ENCODE data around the gene TPM1. TPM values are rescaled to one million over a fixed set of nuclear protein-coding genes. Genes with fewer than 3 reads are reported as not detected.

TPM1 gene
- total and polyA plus RNA-seq, 10 of the 15 experiments (the other 5 are each of a cell fraction or from before 2014, with no cell fraction given) = 0.43 to 10.0 (median 2.4) TPM

DNA sequence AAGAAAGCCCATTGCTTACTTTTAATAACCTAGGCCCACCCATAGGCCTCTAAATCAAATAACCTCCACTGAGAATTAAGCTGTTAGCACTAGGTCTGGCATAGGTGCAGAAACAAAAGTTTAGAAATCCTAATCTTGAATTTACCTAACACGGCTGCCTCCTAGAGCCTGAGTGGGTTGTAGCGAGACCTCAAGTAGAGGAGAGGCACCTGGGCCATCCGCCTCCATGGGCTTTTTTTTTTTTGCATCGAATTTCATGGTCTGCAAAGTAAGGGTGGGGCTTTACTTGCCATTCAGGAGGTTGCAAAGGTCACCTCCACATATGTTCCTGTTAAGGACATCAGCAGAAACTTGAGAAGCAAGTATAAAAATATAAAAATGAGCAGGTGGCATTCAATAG, 6.6 kb upstream of the TPM1 start (continued):
- TF ChIP-seq, protein P1, sequence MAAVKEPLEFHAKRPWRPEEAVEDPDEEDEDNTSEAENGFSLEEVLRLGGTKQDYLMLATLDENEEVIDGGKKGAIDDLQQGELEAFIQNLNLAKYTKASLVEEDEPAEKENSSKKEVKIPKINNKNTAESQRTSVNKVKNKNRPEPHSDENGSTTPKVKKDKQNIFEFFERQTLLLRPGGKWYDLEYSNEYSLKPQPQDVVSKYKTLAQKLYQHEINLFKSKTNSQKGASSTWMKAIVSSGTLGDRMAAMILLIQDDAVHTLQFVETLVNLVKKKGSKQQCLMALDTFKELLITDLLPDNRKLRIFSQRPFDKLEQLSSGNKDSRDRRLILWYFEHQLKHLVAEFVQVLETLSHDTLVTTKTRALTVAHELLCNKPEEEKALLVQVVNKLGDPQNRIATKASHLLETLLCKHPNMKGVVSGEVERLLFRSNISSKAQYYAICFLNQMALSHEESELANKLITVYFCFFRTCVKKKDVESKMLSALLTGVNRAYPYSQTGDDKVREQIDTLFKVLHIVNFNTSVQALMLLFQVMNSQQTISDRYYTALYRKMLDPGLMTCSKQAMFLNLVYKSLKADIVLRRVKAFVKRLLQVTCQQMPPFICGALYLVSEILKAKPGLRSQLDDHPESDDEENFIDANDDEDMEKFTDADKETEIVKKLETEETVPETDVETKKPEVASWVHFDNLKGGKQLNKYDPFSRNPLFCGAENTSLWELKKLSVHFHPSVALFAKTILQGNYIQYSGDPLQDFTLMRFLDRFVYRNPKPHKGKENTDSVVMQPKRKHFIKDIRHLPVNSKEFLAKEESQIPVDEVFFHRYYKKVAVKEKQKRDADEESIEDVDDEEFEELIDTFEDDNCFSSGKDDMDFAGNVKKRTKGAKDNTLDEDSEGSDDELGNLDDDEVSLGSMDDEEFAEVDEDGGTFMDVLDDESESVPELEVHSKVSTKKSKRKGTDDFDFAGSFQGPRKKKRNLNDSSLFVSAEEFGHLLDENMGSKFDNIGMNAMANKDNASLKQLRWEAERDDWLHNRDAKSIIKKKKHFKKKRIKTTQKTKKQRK (IDR thresholded peaks at IDR 0.05; ENCODE audit: low read depth, low read length) = no peak
- TF ChIP-seq NRF1 (conservative IDR thresholded peaks at IDR 0.05; ENCODE audit: low read depth, low read length) = no peak

- Histone ChIP-seq H3K36me3 (ENCODE audit: control insufficient read depth in 2 of 2, insufficient read depth in 2 of 2, low read length in 1 of 2) (no peaks in the 10 kb centered on the region), H3K79me2 (ENCODE audit: control insufficient read depth, insufficient read depth, low read length) (no peaks in the 10 kb centered on the region), H2AFZ (ENCODE audit: control insufficient read depth, low read depth, low read length) (no peak overlapping the region), H3K9me3 (replicated peaks; ENCODE audit: control insufficient read depth, insufficient read depth, low read length) (no peaks in the 10 kb centered on the region), H3K4me3 (no peak overlapping the region), H4K20me1 (ENCODE audit: control insufficient read depth, insufficient read depth) (no peaks in the 10 kb centered on the region), H3K4me1 (ENCODE audit: control insufficient read depth, insufficient read depth, low read length) (no peaks in the 10 kb centered on the region), H3K27ac (ENCODE audit: control insufficient read depth, insufficient read depth) (no peak overlapping the region), H3K4me2 (ENCODE audit: control insufficient read depth, insufficient read depth) (no peak overlapping the region), H3K27me3 (replicated peaks in 1 of 2; ENCODE audit: control insufficient read depth in 2 of 2, insufficient read depth in 2 of 2, low read length in 1 of 2) (peaks cover 6 to 8% of the 10 kb centered on the region in 2 experiments), H3K9ac (ENCODE audit: control insufficient read depth, insufficient read depth, low read length) (no peak overlapping the region)
- ChIA-PET POLR2A (interaction anchor here (0.5 kb wide), 1 partner anchor 82 kb away, joined by 3 read pairs; no protein-coding TSS in a partner anchor), CTCF (interaction anchor here (1.0 to 2.9 kb wide), 3 partner anchors 10 to 28 kb away, joined by 3 to 21 read pairs (median 4); no protein-coding TSS in a partner anchor), SMC1A (ENCODE audit: uncharacterized antibody, unreplicated experiment) (interaction anchor here (1.5 to 2.3 kb wide), 2 partner anchors 10 to 48 kb away, joined by 5 to 14 read pairs; no protein-coding TSS in a partner anchor), RAD21 (ENCODE audit: unreplicated experiment) (no interaction called here)
- WGBS (ENCODE audit: insufficient coverage, insufficient replicate concordance, low lambda C conversion rate, missing lambda C conversion rate) = 36% methylated on average over 10 of the region's 10 CpGs
- FAIRE-seq (no peak), ATAC-seq (no peak), DNase-seq (ENCODE audit: low read depth, low spot score) (no peak)
- intact Hi-C loops (cut with micrococcal nuclease; ENCODE audit: unreplicated experiment) = no loop called here
- in situ Hi-C loops (cut with MboI) = no loop called here
- TF ChIP-seq JUND (IDR thresholded peaks at IDR 0.05; ENCODE audit: low read depth, low read length) (no peak), BRCA1 (IDR thresholded peaks at IDR 0.05; ENCODE audit: low read depth, low read length) (no peak), SRF (IDR thresholded peaks at IDR 0.05; ENCODE audit: low read depth in 2 of 2, low read length in 2 of 2) (no peak)
- BruUV-seq (replicated peaks) = no TSS peak
Measured at GRCh38 chr15:63037976-63038720, 4.4 kb upstream of the TPM1 start.

Measured in GM12878 (cell line).